GM12873 (cell line): ENCODE results near the gene ISLR.

ENCODE experiments used
- TF ChIP-seq, protein P1 (sequence below): IDR thresholded peaks from 2 replicates; pipeline ENCODE4 v1.5.1; 2012; ENCODE audit warnings: low read depth, mild to moderate bottlenecking, moderate library complexity, low read length, control low read depth; ENCODE audit not compliant: insufficient read depth; ENCODE audit errors: missing control alignments

The ISLR gene

DNA sequence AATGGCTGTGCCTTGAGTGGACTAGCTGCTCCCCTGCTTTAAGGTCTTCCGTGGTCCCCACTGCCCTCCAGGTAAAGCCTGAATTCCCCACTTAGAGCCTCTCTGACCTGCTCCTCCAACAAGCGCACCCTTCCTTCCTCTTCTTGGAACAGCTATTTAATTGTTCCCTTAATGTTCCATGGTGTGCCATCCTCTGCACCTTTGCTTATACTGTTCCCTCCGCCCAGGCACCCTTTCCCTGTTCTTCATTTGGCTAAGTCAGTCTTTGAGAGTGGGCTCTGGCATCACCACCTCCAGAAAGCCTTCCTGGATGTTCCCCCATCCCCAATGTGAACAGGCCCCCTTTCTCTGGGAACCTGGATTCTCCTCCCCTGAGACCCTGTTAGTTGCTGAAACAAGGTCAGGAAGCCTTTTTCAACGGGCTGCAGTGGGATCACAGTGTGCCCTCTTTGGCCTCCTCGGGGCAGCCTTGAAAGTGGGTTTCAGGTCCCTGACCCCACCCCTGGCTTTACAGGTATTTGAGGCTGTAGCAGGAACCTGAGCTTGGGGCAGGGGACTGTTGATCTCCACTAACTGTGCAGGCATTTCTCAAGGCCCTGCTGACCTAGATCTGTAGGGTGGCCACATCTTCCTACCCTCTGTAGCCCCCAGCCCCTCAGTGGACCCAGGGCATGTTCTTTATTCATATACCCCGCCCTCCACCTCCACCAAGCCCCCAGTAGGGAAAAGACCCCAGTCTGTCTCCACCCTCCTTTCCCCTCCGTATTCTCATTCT is 5.0 kb downstream of the ISLR start:
- TF ChIP-seq, protein P1, sequence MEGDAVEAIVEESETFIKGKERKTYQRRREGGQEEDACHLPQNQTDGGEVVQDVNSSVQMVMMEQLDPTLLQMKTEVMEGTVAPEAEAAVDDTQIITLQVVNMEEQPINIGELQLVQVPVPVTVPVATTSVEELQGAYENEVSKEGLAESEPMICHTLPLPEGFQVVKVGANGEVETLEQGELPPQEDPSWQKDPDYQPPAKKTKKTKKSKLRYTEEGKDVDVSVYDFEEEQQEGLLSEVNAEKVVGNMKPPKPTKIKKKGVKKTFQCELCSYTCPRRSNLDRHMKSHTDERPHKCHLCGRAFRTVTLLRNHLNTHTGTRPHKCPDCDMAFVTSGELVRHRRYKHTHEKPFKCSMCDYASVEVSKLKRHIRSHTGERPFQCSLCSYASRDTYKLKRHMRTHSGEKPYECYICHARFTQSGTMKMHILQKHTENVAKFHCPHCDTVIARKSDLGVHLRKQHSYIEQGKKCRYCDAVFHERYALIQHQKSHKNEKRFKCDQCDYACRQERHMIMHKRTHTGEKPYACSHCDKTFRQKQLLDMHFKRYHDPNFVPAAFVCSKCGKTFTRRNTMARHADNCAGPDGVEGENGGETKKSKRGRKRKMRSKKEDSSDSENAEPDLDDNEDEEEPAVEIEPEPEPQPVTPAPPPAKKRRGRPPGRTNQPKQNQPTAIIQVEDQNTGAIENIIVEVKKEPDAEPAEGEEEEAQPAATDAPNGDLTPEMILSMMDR = no peak

DNA sequence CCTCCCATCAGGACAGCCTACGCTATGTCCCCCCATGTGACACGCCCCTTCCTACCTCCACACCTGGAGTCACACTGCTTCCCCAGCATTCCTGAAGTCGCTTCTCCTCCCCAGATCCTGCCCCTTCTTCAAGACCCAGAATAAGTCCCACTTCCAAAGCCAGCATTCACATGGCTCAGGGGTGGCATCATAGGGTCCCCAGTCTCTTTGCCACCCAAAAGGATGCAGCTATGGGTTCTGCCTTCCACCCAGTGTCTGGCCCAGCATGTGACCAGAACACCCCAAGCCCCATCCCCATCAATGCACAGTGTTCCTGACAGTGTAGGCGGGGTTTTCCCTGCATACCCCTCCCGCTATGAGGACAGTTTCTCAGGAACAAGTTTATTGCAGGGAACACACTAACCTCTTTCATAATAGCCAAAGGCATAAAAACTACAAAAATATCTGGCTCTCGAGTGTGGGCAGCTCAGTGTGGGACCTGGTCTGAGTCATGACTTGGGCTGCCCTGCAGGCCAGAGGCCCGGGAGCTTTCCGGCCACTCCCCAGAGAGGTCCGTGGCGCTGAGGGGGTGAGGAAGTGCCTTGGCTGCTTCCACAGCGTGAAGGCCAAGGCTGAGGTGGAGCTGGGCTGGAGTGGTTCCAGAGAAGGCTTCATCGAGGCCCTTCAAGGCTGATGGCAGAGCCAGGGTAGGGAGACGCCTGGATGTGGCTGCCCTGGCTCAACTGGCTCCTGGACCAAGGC is 5.8 kb downstream of the ISLR start:
- TF ChIP-seq, protein P1 = no peak

DNA sequence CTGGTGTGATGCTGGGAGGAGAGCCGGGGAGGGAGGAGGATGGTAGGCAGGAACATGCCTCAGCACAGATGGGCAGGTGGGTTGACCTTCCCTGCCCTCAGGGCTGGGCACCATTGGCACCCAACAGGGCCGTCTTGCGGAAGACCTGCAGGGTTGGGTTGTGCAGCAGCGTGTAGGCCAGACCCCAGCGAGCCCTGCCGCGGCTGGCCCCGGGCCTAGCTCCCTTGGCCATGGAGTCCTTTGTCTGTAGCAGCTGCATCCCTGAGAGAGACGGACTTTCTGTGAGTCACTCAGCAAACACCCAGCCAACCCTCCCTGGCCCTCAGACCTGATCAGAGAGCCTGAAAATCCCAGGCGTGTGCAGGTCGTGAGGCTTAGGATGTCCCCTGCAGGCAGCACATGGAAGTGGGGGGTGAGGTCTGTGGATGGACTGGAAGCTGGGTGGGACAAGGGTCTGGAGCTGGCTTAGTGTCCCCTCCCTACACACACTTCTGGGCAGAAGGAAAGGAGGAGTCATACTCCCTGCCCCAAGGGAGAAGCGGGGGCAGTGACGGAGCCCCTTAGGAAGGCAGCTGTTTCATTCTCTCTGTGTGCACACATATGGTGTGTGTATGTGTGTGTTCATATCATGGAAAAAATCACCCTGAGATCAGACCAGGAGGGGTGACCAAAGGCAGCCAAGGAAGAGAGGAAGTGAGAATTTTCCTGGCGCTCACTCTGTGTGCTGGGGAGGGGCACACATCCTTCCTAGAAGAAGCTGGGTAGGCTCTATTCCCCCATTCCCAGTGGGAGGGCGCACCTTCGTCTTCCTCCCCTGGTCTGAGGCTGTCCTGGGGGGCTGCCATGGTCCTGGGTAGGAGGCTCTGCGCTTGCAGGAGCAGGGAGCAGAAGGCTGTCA is 6.7 kb downstream of the ISLR start:
- TF ChIP-seq, protein P1 = no peak

DNA sequence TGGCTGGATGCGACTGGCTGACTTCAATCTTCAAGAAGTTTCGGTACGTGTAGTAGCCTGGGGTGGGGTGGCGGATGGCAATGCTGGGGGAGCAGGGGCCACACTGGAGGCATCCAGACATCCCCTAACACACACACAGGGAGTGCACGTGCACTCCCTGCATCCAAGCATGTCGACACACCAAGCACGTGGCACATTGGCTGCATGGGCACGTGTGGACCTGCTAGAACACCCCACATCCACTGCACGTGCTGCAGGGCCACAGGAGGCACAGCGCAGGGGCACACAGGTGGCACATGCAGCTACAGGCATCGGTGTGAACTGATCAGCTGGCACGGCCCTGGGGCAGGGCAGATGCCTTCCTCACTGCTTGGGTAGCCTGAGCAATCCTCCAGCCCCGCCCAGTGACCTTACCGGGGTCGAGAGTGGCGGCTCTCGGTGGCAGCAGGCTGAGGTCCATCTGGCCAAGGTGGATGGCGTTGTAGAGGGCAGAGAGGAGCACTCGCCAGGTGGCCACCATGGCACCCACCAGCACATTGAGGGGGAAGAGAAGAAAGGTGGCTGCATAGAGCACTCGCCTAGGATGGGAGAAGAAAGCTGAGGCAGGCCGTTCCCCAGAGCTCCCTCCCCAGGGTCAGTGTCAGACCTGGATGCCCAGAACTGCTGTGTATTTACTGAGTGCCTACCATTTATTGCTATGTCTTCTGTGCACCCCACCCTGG is 7.5 kb downstream of the ISLR start:
- TF ChIP-seq, protein P1 = no peak

DNA sequence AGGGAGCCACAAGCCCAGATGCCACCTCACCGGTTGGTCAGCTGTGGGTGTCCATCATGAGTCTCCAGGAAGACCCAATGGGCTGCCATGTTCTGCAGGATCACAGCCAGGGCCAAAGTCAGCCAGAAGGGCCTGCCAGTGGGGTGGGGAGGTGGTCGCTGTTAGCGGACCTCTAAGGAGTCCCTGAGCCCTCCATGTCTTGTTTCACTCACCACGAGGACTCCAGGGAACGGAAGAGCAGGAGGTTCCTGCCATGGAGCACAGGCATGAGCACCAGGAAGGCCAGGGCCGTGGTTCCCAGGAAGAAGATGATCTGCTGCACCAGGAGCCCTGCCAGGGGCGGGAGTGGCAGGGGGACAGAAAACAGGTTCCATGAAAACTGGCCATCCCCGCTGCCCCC is 8.6 kb downstream of the ISLR start:
- TF ChIP-seq, protein P1 = no peak

DNA sequence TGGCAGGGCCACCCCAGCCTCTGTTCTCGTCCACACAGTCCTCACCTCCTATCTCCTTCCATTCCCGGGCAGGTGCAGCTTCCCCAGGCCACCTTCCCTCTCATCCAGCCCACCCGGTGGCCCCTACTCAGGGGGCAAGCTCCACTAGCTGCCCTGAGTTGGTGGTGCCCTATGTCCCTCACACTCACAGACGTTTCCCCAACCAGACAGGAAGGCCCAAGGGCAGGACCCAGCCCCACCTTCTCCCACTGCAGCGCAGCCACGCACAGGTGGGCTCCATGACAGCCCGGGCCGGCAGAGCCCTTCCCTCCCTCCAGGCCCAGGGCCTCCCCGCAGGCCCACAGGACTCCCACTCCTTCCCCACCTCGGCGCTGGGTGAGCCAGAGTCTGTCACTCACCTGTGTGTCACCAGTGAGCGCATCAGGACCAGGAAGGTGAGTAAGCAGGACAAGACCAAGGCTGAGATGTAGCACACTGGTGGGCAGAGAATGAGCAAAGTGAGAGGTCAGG is 11.1 kb downstream of the ISLR start:
- TF ChIP-seq, protein P1 = no peak
